PC-3 (cell line): ENCODE data around the gene SLC38A2. TPM values are rescaled to one million over a fixed set of nuclear protein-coding genes. Genes with fewer than 3 reads are reported as not detected.

ENCODE experiments used
- ATAC-seq: fragments of 200-7000 bp; cut with Tn5 transposase; 2 replicates; pipeline ENCODE4 v1.9.1; 2020; ENCODE audit warnings: mild to moderate bottlenecking, moderate library complexity
- BruUV-seq: library from RNA; stranded (reverse); fragments of 400-500 nt; replicated peaks from 2 replicates; lab custom pipeline; 2021; lab: Mats Ljungman, UMichigan
- CTCF ChIA-PET: fragments of 300-600 bp; sonication (Branson Sonifier 250); formaldehyde crosslinking; loops from one replicate; lab custom pipeline; 2022; ENCODE audit warnings: antibody characterized with exemption; lab: Charles Lee
- POLR2A ChIA-PET: fragments of 300-600 bp; sonication (Branson Sonifier 250); formaldehyde crosslinking; loops from one replicate; lab custom pipeline; 2022; ENCODE audit warnings: antibody characterized with exemption; ENCODE audit not compliant: unreplicated experiment; lab: Charles Lee
- DNase-seq: peaks from one replicate; pipeline ENCODE4 v3.0.0-alpha.2; 2015
- H2AFZ ChIP-seq: fragments of 300-600 bp; sonication (generic); 2 replicates; pipeline ENCODE4 v1.6.0; 2016; ENCODE audit warnings: antibody characterized with exemption, low read length
- H3F3A ChIP-seq: fragments of 300-600 bp; sonication (generic); one replicate; pipeline ENCODE4 v1.6.0; 2017; ENCODE audit warnings: antibody characterized with exemption, low read length, control low read depth, mild to moderate bottlenecking; ENCODE audit not compliant: unreplicated experiment
- H3K27ac ChIP-seq: fragments of 300-600 bp; sonication (generic); 2 replicates; pipeline ENCODE4 v1.5.1; 2016; ENCODE audit warnings: mild to moderate bottlenecking, low read length
- H3K27me3 ChIP-seq: fragments of 300-600 bp; sonication (generic); 2 replicates; pipeline ENCODE4 v1.6.1; 2016; ENCODE audit warnings: low read length, mixed read lengths
- H3K36me3 ChIP-seq: fragments of 300-600 bp; sonication (generic); 2 replicates; pipeline ENCODE4 v1.6.1; 2016; ENCODE audit warnings: low read depth, mixed run types, low read length, mixed read lengths
- H3K4me1 ChIP-seq: fragments of 300-600 bp; sonication (generic); 2 replicates; pipeline ENCODE4 v1.5.1; 2016; ENCODE audit warnings: low read length; ENCODE audit not compliant: insufficient read depth
- H3K4me2 ChIP-seq: fragments of 300-600 bp; sonication (generic); 2 replicates; pipeline ENCODE4 v1.6.0; 2016; ENCODE audit warnings: low read length
- H3K4me3 ChIP-seq: fragments of 300-600 bp; sonication (generic); 2 replicates; pipeline ENCODE4 v1.5.1; 2016; ENCODE audit warnings: mild to moderate bottlenecking, low read length, mixed read lengths
- H3K79me2 ChIP-seq: fragments of 300-600 bp; sonication (generic); 2 replicates; pipeline ENCODE4 v1.6.1; 2017; ENCODE audit warnings: low read length, mixed read lengths
- H3K9ac ChIP-seq: fragments of 300-600 bp; sonication (generic); 2 replicates; pipeline ENCODE4 v1.6.0; 2016; ENCODE audit warnings: mild to moderate bottlenecking, low read length
- H3K9me2 ChIP-seq: fragments of 300-600 bp; sonication (generic); replicated peaks from 2 replicates; pipeline ENCODE4 v1.6.1; 2016; ENCODE audit warnings: mixed run types, low read length, mixed read lengths
- H3K9me3 ChIP-seq: fragments of 300-600 bp; sonication (generic); 2 replicates; pipeline ENCODE4 v1.6.1; 2016; ENCODE audit warnings: low read length, mixed read lengths
- H4K20me1 ChIP-seq: fragments of 300-600 bp; sonication (generic); 2 replicates; pipeline ENCODE4 v1.6.1; 2016; ENCODE audit warnings: low read length, mixed read lengths
- CTCF ChIP-seq: fragments of 300-600 bp; sonication (generic); conservative IDR thresholded peaks from 2 replicates; pipeline ENCODE4 v1.5.1; 2017; ENCODE audit warnings: antibody characterized with exemption, low read depth, mild to moderate bottlenecking, low read length
- EZH2 ChIP-seq: fragments of 300-600 bp; sonication (generic); IDR thresholded peaks from one replicate; pipeline ENCODE4 v1.6.1; 2017; ENCODE audit warnings: antibody characterized with exemption, mild to moderate bottlenecking, low read length; ENCODE audit not compliant: unreplicated experiment
- EZH2phosphoT487 ChIP-seq: fragments of 300-600 bp; sonication (generic); IDR thresholded peaks from 2 replicates; pipeline ENCODE4 v1.6.1; 2018; ENCODE audit warnings: mild to moderate bottlenecking, antibody characterized with exemption, low read length, borderline replicate concordance
- intact Hi-C: fragments of 100-400 bp; cut with micrococcal nuclease; formaldehyde crosslinking; loops from 2 replicates; pipeline ENCODE4 v1.9.0; 2023
- total RNA-seq: library from RNA; depleted of rRNA; stranded (reverse); fragments of >200 nt; gene quantifications from 2 replicates; pipeline ENCODE4 v1.2.3, GENCODE V29; 2014

SLC38A2 gene
- total RNA-seq, 1 experiment from 2014 or later: 214 TPM

GRCh38 chr12:46370792-46371717, 1.5 kb downstream of the SLC38A2 start:
- peak; percentile 16 for ATAC-seq
- no peaks in the 10 kb centered on the region for H3K9me2 ChIP-seq
- intact Hi-C loops: loop anchor here (5.0 kb wide), 1 partner anchor 104 kb away; the partner anchor contains the start of gene SLC38A1
- H3K4me1 ChIP-seq: peaks cover 55% of the 10 kb centered on the region
- peaks cover 32% of the 10 kb centered on the region for H3F3A ChIP-seq
- DNase-seq: peak; percentile 91
- peak overlapping the region; percentile 93 for H3K9ac ChIP-seq
- H3K27me3 ChIP-seq: no peaks in the 10 kb centered on the region
- H3K4me3 ChIP-seq: peak overlapping the region; percentile 83
- TF ChIP-seq EZH2: no peak
- peak; percentile 78 for TF ChIP-seq EZH2phosphoT487
- CTCF ChIA-PET: no interaction called here
- peaks cover 51% of the 10 kb centered on the region for H3K36me3 ChIP-seq
- no peaks in the 10 kb centered on the region for H3K9me3 ChIP-seq
- peak overlapping the region; percentile 92 for H3K4me2 ChIP-seq
- BruUV-seq: no TSS peak
- POLR2A ChIA-PET: interaction anchor here (0.9 kb wide), 1 partner anchor 186 kb away, joined by 5 read pairs; no protein-coding TSS in a partner anchor
- H3K27ac ChIP-seq: peak overlapping the region; percentile 80
- no peak overlapping the region for H2AFZ ChIP-seq
- H3K79me2 ChIP-seq: peaks cover 77% of the 10 kb centered on the region
- peaks cover 61% of the 10 kb centered on the region for H4K20me1 ChIP-seq

- Histone ChIP-seq H3K79me2 (peaks cover 84% of the 10 kb centered on the region), H3K4me3 (peak overlapping the region; percentile 83), H3K27ac (peak overlapping the region; percentile 80), H4K20me1 (peaks cover 67% of the 10 kb centered on the region), H3F3A (peaks cover 39% of the 10 kb centered on the region), H3K4me2 (peak overlapping the region; percentile 92), H3K9ac (peak overlapping the region; percentile 93), H3K27me3 (no peaks in the 10 kb centered on the region), H3K4me1 (peaks cover 62% of the 10 kb centered on the region), H3K9me3 (no peaks in the 10 kb centered on the region), H2AFZ (no peak overlapping the region), H3K36me3 (peaks cover 58% of the 10 kb centered on the region), H3K9me2 (no peaks in the 10 kb centered on the region)
- intact Hi-C loops: loop anchor here (5.0 kb wide), 1 partner anchor 103 kb away; the partner anchor contains the start of gene SLC38A1
- ATAC-seq (no peak), DNase-seq (peak; percentile 23)
- no peak for TF ChIP-seq CTCF
- no peak for TF ChIP-seq EZH2
- no peak for TF ChIP-seq EZH2phosphoT487
- POLR2A ChIA-PET: interaction anchor here (0.6 to 0.9 kb wide), 2 partner anchors 177 to 186 kb away, joined by 3 to 5 read pairs; no protein-coding TSS in a partner anchor
- CTCF ChIA-PET: no interaction called here
- TSS peak; percentile 30 for BruUV-seq
Measured at GRCh38 chr12:46370380-46370734, 2.2 kb downstream of the SLC38A2 start.

- DNase-seq (no peak), ATAC-seq (no peak)
- Histone ChIP-seq H3K27me3 (no peaks in the 10 kb centered on the region), H3K9me3 (no peaks in the 10 kb centered on the region), H3K4me1 (peaks cover 69% of the 10 kb centered on the region), H3K36me3 (peaks cover 63% of the 10 kb centered on the region), H3K27ac (peak overlapping the region; percentile 80), H3K9ac (peak overlapping the region; percentile 93), H3K79me2 (peaks cover 88% of the 10 kb centered on the region), H2AFZ (no peak overlapping the region), H3K4me3 (peak overlapping the region; percentile 83), H4K20me1 (peaks cover 71% of the 10 kb centered on the region), H3K4me2 (peak overlapping the region; percentile 92), H3K9me2 (no peaks in the 10 kb centered on the region), H3F3A (peaks cover 43% of the 10 kb centered on the region)
- no TSS peak for BruUV-seq
- intact Hi-C loops: loop anchor here (5.0 kb wide), 1 partner anchor 102 kb away; the partner anchor contains the start of gene SLC38A1
- no peak for TF ChIP-seq CTCF
- TF ChIP-seq EZH2: no peak
- TF ChIP-seq EZH2phosphoT487: no peak
- CTCF ChIA-PET: no interaction called here
- POLR2A ChIA-PET: interaction anchor here (0.6 kb wide), 1 partner anchor 178 kb away, joined by 3 read pairs; no protein-coding TSS in a partner anchor
Measured at GRCh38 chr12:46369474-46370379, 2.8 kb downstream of the SLC38A2 start.
